GM18870 (cell line): ENCODE results near the gene SVBP.
A peak's percentile ranks its signal among the peaks of the same experiment; 100 is the strongest.

Experiments used
- ATAC-seq: cut with Tn5 transposase; IDR thresholded peaks from one replicate; pipeline ENCODE4 v1.9.1; 2021; ENCODE audit warnings: moderate library complexity; ENCODE audit not compliant: unreplicated experiment

The SVBP gene

DNA sequence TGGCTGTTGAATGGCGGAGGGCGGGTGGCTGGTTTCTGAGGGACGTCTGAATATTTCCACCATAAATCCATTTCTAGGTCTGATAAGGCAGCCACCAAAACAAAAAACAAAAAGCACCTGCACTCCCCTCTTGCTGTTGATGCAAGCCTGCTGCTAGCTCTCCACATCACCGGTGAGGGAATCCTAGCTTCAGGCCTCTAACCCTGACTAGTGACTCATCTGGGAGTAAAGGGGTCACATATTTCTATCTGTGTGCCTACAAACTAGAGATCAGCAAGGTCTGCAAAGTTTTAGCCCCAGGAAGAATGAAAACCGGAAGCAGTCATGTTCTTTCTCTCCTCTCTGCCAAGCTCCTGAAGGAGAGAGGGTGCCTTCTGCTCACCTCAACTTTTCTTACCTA lies 10.6 kb downstream of the SVBP start:
- ATAC-seq = no peak

- ATAC-seq = no peak
These were observed 11.0 kb downstream of the SVBP start for GRCh38 chr1:42806171-42806570.

DNA sequence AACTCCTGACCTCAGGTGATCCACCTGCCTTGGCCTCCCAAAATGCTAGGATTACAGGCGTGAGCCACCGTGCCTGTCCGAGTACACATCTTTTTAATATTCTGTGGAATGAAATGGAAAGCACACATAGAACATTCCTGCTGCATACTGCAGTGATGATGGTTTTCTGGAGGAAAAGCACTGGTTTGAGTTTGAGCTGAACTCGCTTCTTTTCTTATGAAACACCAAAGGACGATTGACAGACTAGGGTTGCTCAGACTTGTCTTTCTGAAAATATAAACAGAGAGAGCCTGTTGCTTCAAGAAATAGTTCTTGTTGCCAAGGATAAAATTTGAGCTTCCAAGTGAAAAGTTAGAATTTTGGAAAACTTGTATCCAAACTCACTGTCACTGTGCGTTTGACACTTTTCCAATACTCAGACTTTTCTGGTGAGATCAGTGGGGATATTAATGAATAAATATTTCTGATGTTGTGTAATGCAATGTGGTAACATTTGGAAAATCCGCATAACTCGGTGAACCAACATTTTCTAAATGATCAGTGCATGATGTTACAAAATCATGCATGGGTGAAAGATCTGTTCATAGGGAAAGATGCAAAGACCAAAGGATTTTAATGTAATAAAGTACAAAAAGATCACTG lies 15.2 kb downstream of the SVBP start:
- no peak for ATAC-seq

DNA sequence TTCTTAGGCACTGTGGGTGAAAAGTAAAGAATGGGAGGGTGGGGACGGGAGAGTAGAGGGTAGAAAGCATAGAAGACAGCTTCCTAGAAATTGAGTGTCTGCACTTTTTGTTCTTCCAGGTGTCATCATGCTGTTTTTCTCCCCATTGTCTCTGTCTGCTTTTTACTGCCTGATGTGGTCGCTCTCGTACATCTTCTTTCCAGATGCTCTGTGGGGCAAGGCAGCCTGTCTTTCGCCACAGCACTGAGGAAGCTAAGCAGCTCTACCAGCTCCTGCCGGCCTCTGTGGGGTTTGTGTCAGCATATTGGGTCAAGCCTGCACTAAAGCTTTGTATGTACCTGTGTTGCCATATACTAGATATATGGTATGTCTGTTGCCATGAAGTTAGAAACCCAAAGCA lies 19.2 kb downstream of the SVBP start:
- ATAC-seq = no peak

DNA sequence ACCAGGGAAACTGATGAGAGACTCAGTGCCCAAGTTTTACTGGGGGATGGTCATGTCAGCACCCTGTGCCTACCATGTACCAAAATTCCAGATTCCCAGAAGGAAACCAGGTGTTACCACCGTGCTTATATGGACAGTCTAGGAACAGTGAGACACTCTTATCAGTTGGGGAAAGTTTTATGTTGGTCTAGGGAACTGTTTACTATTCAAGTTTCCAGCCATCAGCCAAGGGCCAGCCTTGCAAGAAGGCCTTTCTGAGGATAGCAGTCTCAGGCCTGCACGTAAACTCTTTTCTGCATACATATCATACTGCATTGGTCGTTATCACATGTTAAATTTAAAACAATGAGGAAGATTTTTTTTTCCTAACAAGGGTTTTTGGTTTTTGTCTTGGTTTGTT lies 19.8 kb downstream of the SVBP start:
- ATAC-seq = no peak

DNA sequence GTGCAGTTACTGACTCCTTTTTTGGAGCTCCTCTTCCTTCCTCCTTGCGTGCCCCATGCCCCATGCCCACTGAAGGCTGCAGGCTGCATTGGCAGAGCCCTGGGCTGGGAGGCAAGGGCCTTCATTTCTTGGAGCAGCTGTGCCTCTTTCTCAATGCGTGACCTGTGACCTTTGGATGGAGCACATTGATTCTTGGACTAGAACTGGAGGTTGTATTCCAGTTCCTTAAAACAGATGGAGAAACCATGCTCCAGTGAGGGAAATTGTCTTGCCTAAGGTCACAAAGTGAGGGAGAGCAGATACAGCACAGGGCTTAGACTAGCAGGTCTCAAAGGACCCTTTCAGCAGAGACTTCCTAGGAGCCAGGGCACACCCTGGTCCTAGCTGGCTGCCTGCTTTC lies 23.4 kb downstream of the SVBP start:
- no peak for ATAC-seq

- ATAC-seq = no peak
These were observed 29.2 kb downstream of the SVBP start for GRCh38 chr1:42788021-42788420.

- no peak for ATAC-seq
These were observed 31.1 kb downstream of the SVBP start for GRCh38 chr1:42786097-42786496.

DNA sequence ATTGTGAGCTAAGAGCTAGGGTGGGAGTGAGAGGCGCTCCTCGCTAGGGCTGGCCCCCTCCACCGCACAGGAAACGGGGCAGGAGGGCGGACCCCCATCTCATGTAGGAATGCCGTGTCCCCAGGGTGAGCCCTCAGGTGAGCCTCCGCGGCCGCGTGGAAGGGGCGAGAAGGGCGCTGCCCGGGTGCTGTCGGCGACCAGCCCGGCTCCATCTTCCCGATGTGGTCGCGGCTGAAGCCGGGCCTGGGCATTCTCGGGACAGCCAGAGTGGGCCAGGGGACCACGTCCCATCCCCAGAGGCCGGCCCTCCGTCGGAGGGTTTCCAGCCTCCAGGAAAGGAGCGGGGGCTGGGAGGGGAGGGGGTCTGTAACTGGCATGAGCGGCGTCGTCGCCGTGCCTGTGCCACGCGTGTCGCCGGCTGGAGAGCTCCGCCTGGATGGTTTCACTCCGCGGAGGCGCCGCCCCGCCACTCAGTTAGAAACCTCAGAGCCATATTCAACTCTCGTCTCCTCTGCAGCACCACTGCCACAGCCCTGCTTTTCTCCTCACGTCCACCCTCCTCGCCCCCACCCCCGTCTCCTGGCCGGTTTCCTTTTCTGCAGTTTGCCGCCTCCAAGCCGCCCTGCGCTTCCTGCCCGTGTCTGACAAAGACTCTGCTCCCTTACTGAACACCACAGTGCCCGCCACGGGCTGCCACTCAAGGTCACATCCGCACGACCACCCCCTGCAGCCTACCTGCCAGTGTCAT lies 32.1 kb downstream of the SVBP start, which contains the start of gene TMEM269:
Gene TMEM269, plus strand, starts transcription at position 46 of the 748 bp plus-strand sequence. CDS start 4,903 bp downstream, outside the sequence.
- no peak for ATAC-seq

GRCh38 chr1:42784547-42784945 lies 32.7 kb downstream of the SVBP start:
- no peak for ATAC-seq

DNA sequence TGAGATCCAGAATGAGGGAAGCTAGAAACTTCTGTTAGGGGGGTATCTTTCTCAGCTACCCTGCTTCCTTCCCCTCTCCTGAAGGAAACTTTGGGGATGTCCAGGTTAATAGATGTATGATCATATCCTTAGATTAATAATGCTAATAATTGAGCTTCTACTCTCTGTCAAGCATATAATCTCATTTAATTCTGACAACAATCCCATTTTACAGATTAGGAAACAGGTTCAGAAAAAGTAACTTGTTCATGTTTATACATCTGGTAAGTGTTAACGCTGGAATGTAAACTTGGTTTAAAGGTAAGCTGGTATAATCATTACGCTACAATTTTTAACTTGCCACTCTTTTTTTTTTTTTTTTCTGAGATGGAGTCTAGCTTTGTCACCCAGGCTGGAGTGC lies 34.1 kb downstream of the SVBP start:
- no peak for ATAC-seq

- ATAC-seq = no peak
These were observed 37.0 kb downstream of the SVBP start for GRCh38 chr1:42780176-42780575.

DNA sequence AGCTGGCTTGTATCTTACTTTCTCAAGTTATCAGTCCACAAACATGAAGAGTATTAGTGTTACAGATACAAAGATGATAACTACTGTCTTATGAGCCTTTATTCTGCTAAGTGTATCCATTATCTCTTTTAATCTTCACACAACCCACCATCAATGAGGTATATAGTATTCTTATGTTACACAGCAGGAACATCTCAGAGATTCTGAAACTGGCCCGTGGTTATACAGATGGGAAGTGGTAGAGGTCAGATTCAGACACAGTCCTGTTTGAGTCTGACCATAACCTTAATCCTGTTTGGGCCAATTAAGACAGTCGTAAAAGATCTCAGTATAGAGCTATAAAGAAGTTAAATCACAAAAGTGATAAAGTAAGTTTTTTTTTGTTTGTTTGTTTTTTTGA lies 37.5 kb downstream of the SVBP start:
- ATAC-seq = no peak

GRCh38 chr1:42777852-42778251 lies 39.3 kb downstream of the SVBP start:
- no peak for ATAC-seq

DNA sequence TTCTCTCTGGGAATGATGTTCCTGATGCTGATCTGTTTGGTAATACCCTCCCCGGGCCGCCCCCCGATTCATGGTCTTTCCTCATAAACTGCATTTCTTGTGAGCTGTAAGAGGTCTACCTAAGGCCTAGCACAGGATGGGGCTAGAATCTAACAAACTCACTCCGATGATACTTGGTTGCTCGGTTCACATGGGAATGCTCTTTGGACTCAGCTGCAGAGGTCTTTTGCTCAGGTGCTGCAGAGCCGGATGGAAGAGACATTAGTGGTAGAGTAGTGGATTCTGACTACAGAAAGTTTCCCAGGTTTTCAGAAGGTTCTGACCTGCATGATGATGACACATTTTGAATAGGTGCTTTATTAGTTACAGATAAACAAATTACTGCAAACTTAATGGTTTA lies 40.7 kb downstream of the SVBP start:
- no peak for ATAC-seq

DNA sequence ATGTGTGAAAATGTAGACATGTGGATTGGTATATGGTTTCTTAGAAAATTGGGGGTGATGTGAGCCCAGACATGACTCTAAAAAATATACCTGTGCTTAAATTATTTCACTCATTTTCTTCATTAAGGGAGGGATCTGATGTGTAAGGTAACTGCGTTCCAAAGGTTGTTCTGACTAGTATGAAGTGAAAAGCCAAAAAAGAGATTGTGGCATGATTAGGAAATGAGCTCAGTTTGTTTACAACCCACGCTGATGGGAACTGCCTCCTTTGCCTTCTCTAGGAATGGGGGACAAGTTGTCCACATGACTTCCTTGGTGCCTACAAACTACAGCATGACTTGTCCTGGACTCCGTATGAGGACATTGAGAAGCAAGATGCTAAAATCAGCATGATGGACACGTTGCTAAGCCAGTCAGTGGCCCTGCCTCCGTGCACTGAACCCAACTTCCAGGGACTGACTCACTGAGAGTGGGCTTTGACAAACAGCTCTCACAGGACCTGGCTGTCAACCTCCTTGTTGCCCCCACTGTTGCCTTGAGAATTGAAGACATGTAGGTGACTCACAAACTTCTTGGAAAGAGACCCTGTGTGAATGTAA lies 42.2 kb downstream of the SVBP start:
- no peak for ATAC-seq

- no peak for ATAC-seq
These were observed 43.8 kb downstream of the SVBP start for GRCh38 chr1:42773420-42773819.

DNA sequence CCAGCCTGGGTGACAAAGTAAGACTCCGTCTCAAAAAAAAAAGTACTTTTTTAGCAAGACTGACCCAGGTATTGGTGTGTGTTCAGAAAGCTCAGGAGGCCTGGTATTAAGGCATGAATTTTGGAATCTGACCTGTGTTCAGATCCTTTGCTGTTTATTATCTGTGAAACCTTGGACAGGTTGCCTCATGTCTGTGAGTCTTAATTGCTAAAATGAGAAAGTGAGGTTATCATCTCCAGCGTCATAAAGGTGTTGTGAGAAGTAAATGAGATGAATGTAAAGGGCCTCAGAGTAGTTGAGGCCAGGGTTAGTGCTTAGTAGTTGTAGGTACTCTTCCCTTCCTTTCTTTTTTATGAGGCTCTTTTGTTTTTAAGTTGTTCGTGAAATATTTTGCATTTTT lies 47.4 kb downstream of the SVBP start:
- no peak for ATAC-seq

GRCh38 chr1:42768172-42768571 lies 49.0 kb downstream of the SVBP start:
- ATAC-seq = no peak

DNA sequence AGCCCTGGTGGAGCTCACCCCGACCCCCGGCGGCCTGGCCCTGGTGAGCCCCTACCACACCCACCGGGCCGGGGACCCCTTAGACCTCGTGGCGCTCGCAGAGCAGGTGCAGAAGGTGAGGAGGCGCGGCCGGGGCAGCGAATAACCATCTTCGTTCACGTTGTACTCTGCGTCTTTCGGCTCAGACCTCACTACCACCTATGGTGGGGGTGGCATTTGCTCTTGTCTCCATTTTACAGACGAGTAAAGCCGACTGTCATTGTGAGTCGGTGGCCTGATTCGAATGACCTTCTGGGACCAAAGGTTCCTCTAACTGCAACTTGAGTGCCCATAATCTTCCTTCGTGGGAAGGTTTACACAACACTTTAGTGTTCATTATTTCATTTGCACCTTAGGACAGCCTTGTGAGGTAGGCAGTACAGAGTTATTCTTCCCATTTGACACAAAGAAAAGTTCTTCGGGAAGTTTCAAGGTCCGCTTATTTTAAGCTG lies 49.6 kb downstream of the SVBP start:
- peak; percentile 17 for ATAC-seq

GRCh38 chr1:42766741-42767509 lies 50.3 kb downstream of the SVBP start, which contains the start of the genes C1orf50 and P3H1:
Gene C1orf50 (plus strand): TSS chr1:42767249. CDS start chr1:42767312, 63 bp downstream.
Gene P3H1 (minus strand): TSS chr1:42767028. CDS start chr1:42766971, 57 bp downstream.
- ATAC-seq = peak; percentile 92
